ENCODE data around the gene MID2. TPM values are rescaled to one million over a fixed set of nuclear protein-coding genes. Genes with fewer than 3 reads are reported as not detected.

The MID2 gene
- total RNA-seq, 1 donor from 2014 or later, result 7.2 TPM

- TF ChIP-seq CTCF (conservative IDR thresholded peaks at IDR 0.05), result no peak
- Mint-ChIP-seq H3K27ac (no peak overlapping the region), H3K9me3 (no peaks in the 10 kb centered on the region), H3K4me3 (no peak overlapping the region), H3K36me3 (peaks cover 4% of the 10 kb centered on the region), H3K4me1 (ENCODE audit: unreplicated experiment) (no peaks in the 10 kb centered on the region), H3K27me3 (no peaks in the 10 kb centered on the region)
- no peak for DNase-seq (ENCODE audit: extremely low spot score, unreplicated experiment)
These were observed 8.9 kb downstream of the MID2 start for GRCh38 chrX:107834275-107835201.

GRCh38 chrX:107836958-107837357 lies 11.3 kb downstream of the MID2 start:
- Mint-ChIP-seq H3K4me3 (no peak overlapping the region), H3K4me1 (ENCODE audit: unreplicated experiment) (no peaks in the 10 kb centered on the region), H3K9me3 (no peaks in the 10 kb centered on the region)

GRCh38 chrX:107840971-107841370 lies 15.3 kb downstream of the MID2 start:
- Mint-ChIP-seq H3K36me3 (peaks cover 7% of the 10 kb centered on the region), H3K4me3 (no peak overlapping the region), H3K27me3 (no peaks in the 10 kb centered on the region), H3K9me3 (no peaks in the 10 kb centered on the region), H3K27ac (no peak overlapping the region), H3K4me1 (ENCODE audit: unreplicated experiment) (no peaks in the 10 kb centered on the region)
- no peak for DNase-seq (ENCODE audit: extremely low spot score, unreplicated experiment)
- TF ChIP-seq CTCF (conservative IDR thresholded peaks at IDR 0.05), result no peak

More at GRCh38 chrX:107836958-107837357, 11.3 kb downstream of the MID2 start:
- no peak overlapping the region for H3K27ac Mint-ChIP-seq
- no peak for TF ChIP-seq CTCF (conservative IDR thresholded peaks at IDR 0.05)
- H3K27me3 Mint-ChIP-seq, result no peaks in the 10 kb centered on the region
- peaks cover 10% of the 10 kb centered on the region for H3K36me3 Mint-ChIP-seq
- no peak for DNase-seq (ENCODE audit: extremely low spot score, unreplicated experiment)

GRCh38 chrX:107842715-107843400 lies 17.2 kb downstream of the MID2 start:
- H3K4me1 Mint-ChIP-seq (ENCODE audit: unreplicated experiment), result no peaks in the 10 kb centered on the region
- no peak for DNase-seq (ENCODE audit: extremely low spot score, unreplicated experiment)
- no peak overlapping the region for H3K27ac Mint-ChIP-seq
- H3K27me3 Mint-ChIP-seq, result no peaks in the 10 kb centered on the region
- no peak for TF ChIP-seq CTCF (conservative IDR thresholded peaks at IDR 0.05)
- H3K4me3 Mint-ChIP-seq, result no peak overlapping the region
- no peaks in the 10 kb centered on the region for H3K9me3 Mint-ChIP-seq
- H3K36me3 Mint-ChIP-seq, result peaks cover 7% of the 10 kb centered on the region

- Mint-ChIP-seq H3K27ac (no peak overlapping the region), H3K4me1 (ENCODE audit: unreplicated experiment) (no peaks in the 10 kb centered on the region), H3K4me3 (no peak overlapping the region), H3K36me3 (peaks cover 7% of the 10 kb centered on the region), H3K27me3 (no peaks in the 10 kb centered on the region), H3K9me3 (no peaks in the 10 kb centered on the region)
- DNase-seq (ENCODE audit: extremely low spot score, unreplicated experiment), result no peak
- TF ChIP-seq CTCF (conservative IDR thresholded peaks at IDR 0.05), result no peak
These were observed 20.0 kb downstream of the MID2 start for GRCh38 chrX:107845625-107846024.
